Measurements from ENCODE around the gene FAR2. TPM values are rescaled to one million over a fixed set of nuclear protein-coding genes. Genes with fewer than 3 reads are reported as not detected.

The FAR2 gene
- 10 to 100 TPM in 1 of 4 donors, 1 to 10 TPM in 3; 8.4 to 16.6 (median 8.8) TPM for total RNA-seq

DNA sequence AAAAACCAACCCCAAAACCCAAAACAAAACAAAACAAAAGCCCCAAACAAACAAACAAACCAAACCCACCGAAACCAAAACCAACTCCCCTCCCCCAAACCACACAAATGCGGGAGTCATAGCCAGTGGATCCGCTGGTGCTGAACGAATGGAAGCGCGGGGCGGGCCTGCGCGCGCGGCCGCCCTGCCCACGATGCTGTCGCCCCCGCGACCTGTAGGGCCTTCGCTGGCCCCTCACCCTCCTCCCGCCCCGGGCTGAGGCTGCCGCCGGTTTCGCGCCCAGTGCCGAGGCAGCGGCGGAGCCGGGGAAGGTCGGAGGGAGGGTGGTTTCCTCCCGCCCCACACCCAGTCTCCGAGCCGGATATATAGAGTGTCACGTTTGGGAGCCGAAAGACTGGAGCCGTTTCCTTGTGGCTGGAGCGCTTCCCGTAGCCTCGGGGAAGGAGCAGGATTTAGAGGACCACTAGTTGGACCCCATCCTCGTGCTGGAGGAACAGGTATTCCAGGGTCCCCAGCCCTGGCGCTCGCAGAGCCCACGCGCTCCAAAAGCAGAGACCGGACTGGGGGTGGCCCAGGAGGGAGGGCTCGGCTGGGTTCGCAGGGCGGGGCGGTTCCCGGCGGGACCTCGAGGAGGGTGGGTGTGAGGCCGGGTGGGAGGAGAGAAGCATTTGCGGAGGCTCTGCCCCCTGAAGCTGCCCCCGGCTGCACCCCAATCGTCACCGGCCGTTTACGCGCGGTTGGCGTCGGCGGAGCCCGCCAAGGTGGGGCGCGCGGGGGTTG is at the start of gene FAR2:
Gene FAR2 (plus strand): TSS at position 368 of the 780 bp plus-strand sequence. CDS start 121,172 bp downstream, outside the sequence.
- DNase-seq (ENCODE audit: low spot score in 2 of 2), result no peak
- H3K36me3 ChIP-seq, result no peaks in the 10 kb centered on the region
- H3K9me3 ChIP-seq, result no peaks in the 10 kb centered on the region
- peak within 1 kb of the TSS in 3 of 4 donors; percentile 65 to 79 (median 66) for H3K27ac ChIP-seq
- H3K4me1 ChIP-seq, result peaks cover 0 to 35% (median 0%) of the 10 kb centered on the region in 4 donors
- H3K27me3 ChIP-seq, result no peaks in the 10 kb centered on the region
- 0 to 5% methylated on average over 42 to 49 of the region's 66 CpGs for WGBS, 2 donors
- peak in 1 of 2 donors; percentile 25 for TF ChIP-seq EP300 (IDR thresholded peaks at IDR 0.05)
- TF ChIP-seq, protein P1, sequence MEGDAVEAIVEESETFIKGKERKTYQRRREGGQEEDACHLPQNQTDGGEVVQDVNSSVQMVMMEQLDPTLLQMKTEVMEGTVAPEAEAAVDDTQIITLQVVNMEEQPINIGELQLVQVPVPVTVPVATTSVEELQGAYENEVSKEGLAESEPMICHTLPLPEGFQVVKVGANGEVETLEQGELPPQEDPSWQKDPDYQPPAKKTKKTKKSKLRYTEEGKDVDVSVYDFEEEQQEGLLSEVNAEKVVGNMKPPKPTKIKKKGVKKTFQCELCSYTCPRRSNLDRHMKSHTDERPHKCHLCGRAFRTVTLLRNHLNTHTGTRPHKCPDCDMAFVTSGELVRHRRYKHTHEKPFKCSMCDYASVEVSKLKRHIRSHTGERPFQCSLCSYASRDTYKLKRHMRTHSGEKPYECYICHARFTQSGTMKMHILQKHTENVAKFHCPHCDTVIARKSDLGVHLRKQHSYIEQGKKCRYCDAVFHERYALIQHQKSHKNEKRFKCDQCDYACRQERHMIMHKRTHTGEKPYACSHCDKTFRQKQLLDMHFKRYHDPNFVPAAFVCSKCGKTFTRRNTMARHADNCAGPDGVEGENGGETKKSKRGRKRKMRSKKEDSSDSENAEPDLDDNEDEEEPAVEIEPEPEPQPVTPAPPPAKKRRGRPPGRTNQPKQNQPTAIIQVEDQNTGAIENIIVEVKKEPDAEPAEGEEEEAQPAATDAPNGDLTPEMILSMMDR (IDR thresholded peaks at IDR 0.05), result no peak
- H3K4me3 ChIP-seq, result peak within 1 kb of the TSS; percentile 38 to 86 (median 62)

DNA sequence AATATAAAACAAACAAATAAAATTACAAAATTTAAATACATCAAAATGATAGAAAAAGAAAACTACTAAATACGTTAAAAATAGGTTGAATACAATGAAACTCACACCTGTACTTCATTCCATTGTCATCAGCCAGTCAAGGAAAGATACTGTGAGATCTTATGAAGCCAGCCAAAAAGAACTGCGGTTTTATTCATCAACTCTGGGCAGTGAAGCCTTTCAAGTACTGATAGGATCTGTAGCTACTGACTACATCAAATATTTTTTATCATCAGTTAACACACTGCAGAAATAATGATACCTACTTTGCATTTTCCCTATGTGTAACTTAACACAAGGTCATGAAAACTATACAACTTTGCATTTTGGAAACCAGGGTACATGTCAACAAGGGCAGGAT is 46.3 kb upstream of the FAR2 start:
- DNase-seq (ENCODE audit: low spot score in 2 of 2), result no peak
- peaks cover 0 to 2% (median 0%) of the 10 kb centered on the region in 4 donors for H3K9me3 ChIP-seq
- H3K27me3 ChIP-seq, result no peaks in the 10 kb centered on the region
- 41 to 43% methylated on average over 2 of the region's 2 CpGs for WGBS, 2 donors
- no peaks in the 10 kb centered on the region for H3K36me3 ChIP-seq
- H3K27ac ChIP-seq, result peak overlapping the region in 1 of 4 donors; percentile 3
- peaks cover 0 to 4% (median 0%) of the 10 kb centered on the region in 4 donors for H3K4me1 ChIP-seq
- no peak overlapping the region for H3K4me3 ChIP-seq
- TF ChIP-seq, protein P1 (IDR thresholded peaks at IDR 0.05), result no peak
- no peak for TF ChIP-seq EP300 (IDR thresholded peaks at IDR 0.05)
- TF ChIP-seq POLR2A (IDR thresholded peaks at IDR 0.05), result no peak

DNA sequence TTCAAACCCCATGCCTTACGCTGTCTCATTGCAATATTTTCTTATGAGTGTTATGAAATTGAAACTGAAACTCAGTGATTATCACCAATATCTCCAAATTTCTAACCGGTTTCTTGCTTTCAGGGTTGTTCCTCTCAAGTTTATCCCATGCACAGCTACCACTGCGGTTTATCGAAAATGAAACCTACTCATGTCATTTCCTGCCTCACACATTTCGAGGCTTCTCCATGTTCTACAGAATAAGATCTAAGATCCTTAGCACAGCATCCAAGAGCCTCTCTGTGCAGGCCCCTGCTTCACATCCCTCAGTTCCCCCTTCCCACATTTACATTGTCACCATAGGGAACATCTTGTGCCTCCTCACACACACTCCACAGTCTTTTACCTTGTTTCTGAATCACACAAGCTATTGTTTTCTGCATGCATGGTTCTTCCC is 45.5 kb upstream of the FAR2 start:
- Histone ChIP-seq H3K4me3 (no peak overlapping the region), H3K4me1 (peaks cover 0 to 4% (median 0%) of the 10 kb centered on the region in 4 donors), H3K36me3 (no peaks in the 10 kb centered on the region), H3K9me3 (peaks cover 0 to 5% (median 0%) of the 10 kb centered on the region in 4 donors), H3K27me3 (no peaks in the 10 kb centered on the region), H3K27ac (peak overlapping the region in 1 of 4 donors; percentile 28)
- DNase-seq (ENCODE audit: low spot score in 2 of 2), result no peak
- TF ChIP-seq, protein P1 (IDR thresholded peaks at IDR 0.05), result no peak
- TF ChIP-seq EP300 (IDR thresholded peaks at IDR 0.05), result no peak
- no peak for TF ChIP-seq POLR2A (IDR thresholded peaks at IDR 0.05)
- 86 to 89% methylated on average over 5 of the region's 5 CpGs for WGBS, 2 donors

DNA sequence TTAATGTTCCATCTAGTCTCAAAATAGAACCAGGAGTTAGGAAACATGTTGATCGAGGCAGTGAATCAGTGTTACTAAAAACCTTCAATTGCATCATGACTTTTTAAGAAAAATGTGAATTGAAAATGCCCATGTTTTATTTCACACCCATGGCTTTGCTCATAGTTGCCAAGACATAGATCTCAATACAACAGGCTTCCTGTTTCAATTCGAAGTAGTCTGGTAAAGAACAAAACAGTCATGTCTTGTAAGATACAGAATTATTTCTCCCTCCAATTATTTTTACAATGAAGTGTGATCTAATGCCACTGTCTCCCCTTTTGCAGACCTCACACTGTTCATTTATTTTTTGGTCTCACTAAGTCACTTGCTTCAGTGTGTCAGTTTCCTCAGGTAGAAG is 44.6 kb upstream of the FAR2 start:
- Histone ChIP-seq H3K36me3 (no peaks in the 10 kb centered on the region), H3K27me3 (no peaks in the 10 kb centered on the region), H3K27ac (peak overlapping the region in 1 of 4 donors; percentile 28), H3K4me3 (no peak overlapping the region), H3K9me3 (peaks cover 0 to 10% (median 0%) of the 10 kb centered on the region in 4 donors), H3K4me1 (peaks cover 0 to 4% (median 0%) of the 10 kb centered on the region in 4 donors)
- DNase-seq (ENCODE audit: low spot score in 2 of 2), result no peak
- WGBS, 2 donors, result 46 to 47% methylated on average over 2 of the region's 2 CpGs
- TF ChIP-seq, protein P1 (IDR thresholded peaks at IDR 0.05), result no peak
- no peak for TF ChIP-seq EP300 (IDR thresholded peaks at IDR 0.05)
- TF ChIP-seq POLR2A (IDR thresholded peaks at IDR 0.05), result no peak

Data from tibial nerve (tissue), 4 donors.